Measurements from ENCODE around the gene CCNB1.
A peak's percentile ranks its signal among the peaks of the same experiment; 100 is the strongest.
"Not testable (repeated sequence)": the region's sequence is repeated elsewhere in the genome, so short reads cannot be mapped to it uniquely, and the experiment has no call there.

Gene CCNB1

GRCh38 chr5:69167493-69167855 is 524 bp downstream of the CCNB1 start:
- H3K27me3 ChIP-seq (ENCODE audit: insufficient read depth, poor library complexity, severe bottlenecking), result no peaks in the 10 kb centered on the region
- H3K27ac ChIP-seq (replicated peaks), result peak overlapping the region; percentile 91
- TF ChIP-seq SPI1 (IDR thresholded peaks at IDR 0.05; ENCODE audit: borderline replicate concordance, low read depth) (no peak), POLR2AphosphoS5 (IDR thresholded peaks at IDR 0.05; ENCODE audit: low read depth) (no peak), GABPA (IDR thresholded peaks at IDR 0.05; ENCODE audit: low read depth) (no peak)
- no peak for DNase-seq (ENCODE audit: low read depth in 1 of 2, low spot score in 1 of 2)
- H3K4me3 ChIP-seq (replicated peaks; ENCODE audit: insufficient read depth, low read length), result peak overlapping the region; percentile 74

GRCh38 chr5:69167929-69168328 is 979 bp downstream of the CCNB1 start:
- Histone ChIP-seq H3K4me3 (replicated peaks; ENCODE audit: insufficient read depth, low read length) (peak overlapping the region; percentile 74), H3K27me3 (ENCODE audit: insufficient read depth, poor library complexity, severe bottlenecking) (no peaks in the 10 kb centered on the region), H3K27ac (replicated peaks) (peak overlapping the region; percentile 91)
- DNase-seq (ENCODE audit: low read depth in 1 of 2, low spot score in 1 of 2), result no peak
- no peak for TF ChIP-seq CTCF (IDR thresholded peaks at IDR 0.05; ENCODE audit: insufficient read depth, low read length)
- TF ChIP-seq GABPA (IDR thresholded peaks at IDR 0.05; ENCODE audit: low read depth), result no peak
- no peak for TF ChIP-seq REST (IDR thresholded peaks at IDR 0.05; ENCODE audit: insufficient replicate concordance, low read depth)
- TF ChIP-seq POLR2AphosphoS5 (IDR thresholded peaks at IDR 0.05; ENCODE audit: low read depth), result no peak

GRCh38 chr5:69170495-69170894 is 3.5 kb downstream of the CCNB1 start:
- no peak for TF ChIP-seq POLR2AphosphoS5 (IDR thresholded peaks at IDR 0.05; ENCODE audit: low read depth)
- TF ChIP-seq CTCF (IDR thresholded peaks at IDR 0.05; ENCODE audit: insufficient read depth, low read length), result no peak
- TF ChIP-seq SPI1 (IDR thresholded peaks at IDR 0.05; ENCODE audit: borderline replicate concordance, low read depth), result no peak
- no peak for TF ChIP-seq REST (IDR thresholded peaks at IDR 0.05; ENCODE audit: insufficient replicate concordance, low read depth)
- TF ChIP-seq GABPA (IDR thresholded peaks at IDR 0.05; ENCODE audit: low read depth), result no peak
- Histone ChIP-seq H3K27ac (replicated peaks) (no peak overlapping the region), H3K27me3 (ENCODE audit: insufficient read depth, poor library complexity, severe bottlenecking) (no peaks in the 10 kb centered on the region), H3K4me3 (replicated peaks; ENCODE audit: insufficient read depth, low read length) (no peak overlapping the region)
- DNase-seq (ENCODE audit: low read depth in 1 of 2, low spot score in 1 of 2), result no peak

- TF ChIP-seq SPI1 (IDR thresholded peaks at IDR 0.05; ENCODE audit: borderline replicate concordance, low read depth) (no peak), GABPA (IDR thresholded peaks at IDR 0.05; ENCODE audit: low read depth) (no peak), REST (IDR thresholded peaks at IDR 0.05; ENCODE audit: insufficient replicate concordance, low read depth) (no peak), CTCF (IDR thresholded peaks at IDR 0.05; ENCODE audit: insufficient read depth, low read length) (no peak), POLR2AphosphoS5 (IDR thresholded peaks at IDR 0.05; ENCODE audit: low read depth) (no peak)
- Histone ChIP-seq H3K27me3 (ENCODE audit: insufficient read depth, poor library complexity, severe bottlenecking) (no peaks in the 10 kb centered on the region), H3K27ac (replicated peaks) (no peak overlapping the region), H3K4me3 (replicated peaks; ENCODE audit: insufficient read depth, low read length) (no peak overlapping the region)
- DNase-seq (ENCODE audit: low read depth in 1 of 2, low spot score in 1 of 2), result no peak
Observed at GRCh38 chr5:69170969-69171368, 4.0 kb downstream of the CCNB1 start.

GRCh38 chr5:69181659-69182293 is 14.8 kb downstream of the CCNB1 start:
- H3K27me3 ChIP-seq (ENCODE audit: insufficient read depth, poor library complexity, severe bottlenecking); H3K27ac ChIP-seq (replicated peaks); H3K4me3 ChIP-seq (replicated peaks; ENCODE audit: insufficient read depth, low read length); DNase-seq (ENCODE audit: low read depth in 1 of 2, low spot score in 1 of 2): not testable (repeated sequence)

Measured in HL-60 (cell line).